PC-3 (cell line): ENCODE measurements around the gene IBA57.

Source experiments
- EZH2 ChIP-seq: fragments of 300-600 bp; sonication (generic); IDR thresholded peaks from one replicate; pipeline ENCODE4 v1.6.1; 2017; ENCODE audit warnings: antibody characterized with exemption, mild to moderate bottlenecking, low read length; ENCODE audit not compliant: unreplicated experiment
- TF ChIP-seq, protein P1 (sequence below): fragments of 300-600 bp; sonication (generic); conservative IDR thresholded peaks from 2 replicates; pipeline ENCODE4 v1.5.1; 2017; ENCODE audit warnings: antibody characterized with exemption, low read depth, mild to moderate bottlenecking, low read length

DNA sequence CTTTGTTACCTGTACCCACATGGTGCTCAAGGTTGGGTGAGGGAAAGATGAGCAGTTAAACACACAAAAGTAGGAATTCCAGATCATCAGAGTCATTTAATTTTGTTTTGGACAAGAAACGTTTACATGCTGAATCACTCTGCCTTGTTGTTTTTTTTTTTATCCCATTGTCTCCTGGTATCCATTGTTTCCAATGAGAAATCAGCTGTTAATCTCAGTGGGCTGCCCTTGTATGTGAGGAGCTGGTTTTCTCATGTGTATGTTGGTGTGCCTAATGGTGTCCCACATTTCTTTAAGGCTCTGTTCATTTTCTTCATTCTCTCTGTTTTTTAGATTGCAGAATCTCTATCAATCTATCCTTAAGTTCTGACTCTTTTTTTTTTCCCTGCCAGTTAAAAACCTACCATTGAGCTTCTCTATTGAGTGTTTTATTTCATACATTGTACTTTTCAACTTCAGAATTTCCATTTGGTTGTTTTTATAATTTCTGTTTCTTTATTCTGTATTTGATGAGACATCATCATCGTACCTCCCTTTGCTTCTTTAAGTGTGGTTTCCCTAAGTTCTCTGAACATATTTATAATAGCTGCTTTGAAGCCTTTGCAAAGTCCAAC is 33.5 kb downstream of the IBA57 start:
- TF ChIP-seq, protein P1, sequence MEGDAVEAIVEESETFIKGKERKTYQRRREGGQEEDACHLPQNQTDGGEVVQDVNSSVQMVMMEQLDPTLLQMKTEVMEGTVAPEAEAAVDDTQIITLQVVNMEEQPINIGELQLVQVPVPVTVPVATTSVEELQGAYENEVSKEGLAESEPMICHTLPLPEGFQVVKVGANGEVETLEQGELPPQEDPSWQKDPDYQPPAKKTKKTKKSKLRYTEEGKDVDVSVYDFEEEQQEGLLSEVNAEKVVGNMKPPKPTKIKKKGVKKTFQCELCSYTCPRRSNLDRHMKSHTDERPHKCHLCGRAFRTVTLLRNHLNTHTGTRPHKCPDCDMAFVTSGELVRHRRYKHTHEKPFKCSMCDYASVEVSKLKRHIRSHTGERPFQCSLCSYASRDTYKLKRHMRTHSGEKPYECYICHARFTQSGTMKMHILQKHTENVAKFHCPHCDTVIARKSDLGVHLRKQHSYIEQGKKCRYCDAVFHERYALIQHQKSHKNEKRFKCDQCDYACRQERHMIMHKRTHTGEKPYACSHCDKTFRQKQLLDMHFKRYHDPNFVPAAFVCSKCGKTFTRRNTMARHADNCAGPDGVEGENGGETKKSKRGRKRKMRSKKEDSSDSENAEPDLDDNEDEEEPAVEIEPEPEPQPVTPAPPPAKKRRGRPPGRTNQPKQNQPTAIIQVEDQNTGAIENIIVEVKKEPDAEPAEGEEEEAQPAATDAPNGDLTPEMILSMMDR, result no peak
- TF ChIP-seq EZH2, result no peak
